Fibroblast of lung (primary cell): ENCODE results near the gene XRCC4. TPM values are rescaled to one million over a fixed set of nuclear protein-coding genes. Genes with fewer than 3 reads are reported as not detected.
A peak's percentile ranks its signal among the peaks of the same experiment; 100 is the strongest.

ENCODE experiments used
- DNase-seq, 2 donors: peaks; one replicate each; pipeline versions ENCODE4 v3.0.0 to v3.0.0-alpha.2; 2010; ENCODE audit warnings: low read depth in 2 of 2
- H2AFZ ChIP-seq: 2 replicates; pipeline ENCODE4 v1.5.1; 2012; ENCODE audit warnings: low read length, control low read depth, inconsistent platforms
- H3K27ac ChIP-seq: 2 replicates; pipeline ENCODE4 v1.5.1; 2011; ENCODE audit warnings: low read length, control low read depth; ENCODE audit not compliant: insufficient read depth
- H3K27me3 ChIP-seq: 2 replicates; pipeline ENCODE4 v1.5.1; 2011; ENCODE audit warnings: mild to moderate bottlenecking, low read length; ENCODE audit not compliant: control insufficient read depth, insufficient read depth
- H3K36me3 ChIP-seq: 2 replicates; pipeline ENCODE4 v1.5.1; 2011; ENCODE audit warnings: low read length; ENCODE audit not compliant: control insufficient read depth, insufficient read depth
- H3K4me1 ChIP-seq: 2 replicates; pipeline ENCODE4 v1.5.1; 2011; ENCODE audit warnings: low read length; ENCODE audit not compliant: control insufficient read depth, insufficient read depth; ENCODE audit errors: extremely low read depth
- H3K4me2 ChIP-seq: 2 replicates; pipeline ENCODE4 v1.5.1; 2011; ENCODE audit warnings: low read length, control low read depth; ENCODE audit not compliant: insufficient read depth; ENCODE audit errors: extremely low read depth
- H3K4me3 ChIP-seq, 4 experiments: fragments of 200-600 bp in 1 of 4; sonication (generic) in 1 of 4; replicated peaks in 1 of 4; 2 replicates each; pipeline ENCODE4 v1.5.1; 2011 to 2016; ENCODE audit warnings: low read length in 4 of 4, low read depth in 3 of 4, mild to moderate bottlenecking in 3 of 4, control low read depth in 2 of 4, inconsistent platforms in 1 of 4, mixed read lengths in 1 of 4; ENCODE audit not compliant: insufficient read depth in 1 of 4; ENCODE audit errors: control extremely low read depth in 1 of 4
- H3K79me2 ChIP-seq: 2 replicates; pipeline ENCODE4 v1.5.1; 2012; ENCODE audit warnings: mild to moderate bottlenecking, low read length, inconsistent platforms; ENCODE audit not compliant: control insufficient read depth, insufficient read depth
- H3K9ac ChIP-seq: 2 replicates; pipeline ENCODE4 v1.5.1; 2011; ENCODE audit warnings: mild to moderate bottlenecking, low read length, control low read depth; ENCODE audit not compliant: insufficient read depth
- H3K9me3 ChIP-seq: 2 replicates; pipeline ENCODE4 v1.5.1; 2012; ENCODE audit warnings: low read depth, low read length; ENCODE audit not compliant: control insufficient read depth, insufficient read depth
- H4K20me1 ChIP-seq: 2 replicates; pipeline ENCODE4 v1.5.1; 2011; ENCODE audit warnings: low read length; ENCODE audit not compliant: control insufficient read depth, insufficient read depth; ENCODE audit errors: extremely low read depth
- CTCF ChIP-seq, 2 donors: IDR thresholded peaks in 1 of 2; conservative IDR thresholded peaks in 1 of 2; 1 replicate in 1 of 2; 2 replicates in 1 of 2; pipeline ENCODE4 v1.5.1; 2011 to 2012; ENCODE audit warnings: low read length in 2 of 2, control low read depth in 1 of 2, inconsistent platforms in 1 of 2, low read depth in 1 of 2, mild to moderate bottlenecking in 1 of 2
- EZH2 ChIP-seq: IDR thresholded peaks from 2 replicates; pipeline ENCODE4 v1.5.1; 2012; ENCODE audit warnings: low read length, control low read depth, mild to moderate bottlenecking; ENCODE audit errors: missing control alignments
- polyA plus RNA-seq, 2 donors: library from polyadenylated mRNA; depleted of rRNA in 1 of 2; stranded (reverse) in 1 of 2; unstranded in 1 of 2; fragments of >200 nt; gene quantifications; 2 replicates each; pipeline ENCODE4 v1.2.1, GENCODE V29; 2011 to 2012; ENCODE audit warnings: missing spikeins in 1 of 2
- total RNA-seq: library from RNA; depleted of rRNA; stranded (reverse); fragments of >200 nt; gene quantifications from 2 replicates; pipeline ENCODE4 v1.2.1, GENCODE V29; 2014

XRCC4 gene
- total and polyA plus RNA-seq, 2 donors (not counting 1 experiment from before 2014, with no cell fraction given) = 7.5 to 7.6 TPM

DNA sequence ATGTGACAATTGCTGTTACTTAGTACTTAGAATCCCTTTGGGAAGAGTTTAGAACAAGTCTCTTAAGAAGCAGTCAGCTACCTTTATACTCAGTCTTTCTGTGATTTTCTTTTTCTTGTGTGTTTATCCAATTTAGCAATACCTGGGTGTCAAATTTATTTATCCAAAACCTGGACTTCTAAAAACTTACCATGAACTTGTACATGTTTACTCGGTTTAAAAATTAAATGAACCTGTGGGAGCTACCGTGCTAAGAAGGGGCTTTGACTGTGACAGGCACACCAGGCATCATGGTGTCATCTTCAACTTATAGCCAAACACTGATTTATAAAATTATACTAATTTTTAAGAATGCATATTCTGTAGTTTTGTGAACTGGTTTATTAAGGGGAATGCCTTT, 96.5 kb downstream of the XRCC4 start:
- no peaks in the 10 kb centered on the region for H3K9me3 ChIP-seq
- H3K79me2 ChIP-seq = no peaks in the 10 kb centered on the region
- no peaks in the 10 kb centered on the region for H3K4me1 ChIP-seq
- TF ChIP-seq EZH2 (no peak), CTCF (conservative IDR thresholded peaks at IDR 0.05 in 1 of 2, IDR thresholded peaks at IDR 0.05 in 1 of 2; ENCODE audit: low read depth in 1 of 2, low read length in 2 of 2) (no peak)
- DNase-seq = no peak
- H3K27me3 ChIP-seq = no peaks in the 10 kb centered on the region
- no peak overlapping the region for H2AFZ ChIP-seq
- H3K36me3 ChIP-seq = no peaks in the 10 kb centered on the region
- no peak overlapping the region for H3K4me2 ChIP-seq
- no peaks in the 10 kb centered on the region for H4K20me1 ChIP-seq
- H3K9ac ChIP-seq = no peak overlapping the region
- no peak overlapping the region for H3K27ac ChIP-seq
- H3K4me3 ChIP-seq = no peak overlapping the region

DNA sequence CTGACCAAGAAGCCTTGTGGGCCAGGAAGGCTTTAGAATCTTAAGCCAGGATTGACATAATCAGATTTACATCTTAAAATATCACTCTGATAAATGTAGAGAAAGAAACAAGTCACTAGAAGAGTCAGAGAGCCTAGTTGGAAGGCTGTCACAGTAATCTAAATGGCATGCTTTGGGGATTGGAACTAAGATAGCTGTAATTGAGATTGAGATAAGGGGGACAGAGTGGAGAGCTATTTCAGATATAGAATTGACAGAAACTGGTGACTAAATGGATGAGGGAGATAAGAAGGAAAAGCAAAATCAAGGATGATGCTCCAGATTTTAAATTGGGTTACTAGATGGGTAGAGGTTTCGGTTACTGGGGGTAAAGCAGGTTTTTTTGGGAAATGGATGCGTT, 100.5 kb downstream of the XRCC4 start:
- TF ChIP-seq CTCF (conservative IDR thresholded peaks at IDR 0.05 in 1 of 2, IDR thresholded peaks at IDR 0.05 in 1 of 2; ENCODE audit: low read depth in 1 of 2, low read length in 2 of 2) (no peak), EZH2 (no peak)
- Histone ChIP-seq H3K27ac (no peak overlapping the region), H3K4me1 (no peaks in the 10 kb centered on the region), H3K9ac (no peak overlapping the region), H3K9me3 (no peaks in the 10 kb centered on the region), H3K4me2 (no peak overlapping the region), H3K27me3 (no peaks in the 10 kb centered on the region), H3K79me2 (no peaks in the 10 kb centered on the region), H4K20me1 (no peaks in the 10 kb centered on the region), H3K36me3 (no peaks in the 10 kb centered on the region), H3K4me3 (no peak overlapping the region), H2AFZ (no peak overlapping the region)
- DNase-seq = no peak

DNA sequence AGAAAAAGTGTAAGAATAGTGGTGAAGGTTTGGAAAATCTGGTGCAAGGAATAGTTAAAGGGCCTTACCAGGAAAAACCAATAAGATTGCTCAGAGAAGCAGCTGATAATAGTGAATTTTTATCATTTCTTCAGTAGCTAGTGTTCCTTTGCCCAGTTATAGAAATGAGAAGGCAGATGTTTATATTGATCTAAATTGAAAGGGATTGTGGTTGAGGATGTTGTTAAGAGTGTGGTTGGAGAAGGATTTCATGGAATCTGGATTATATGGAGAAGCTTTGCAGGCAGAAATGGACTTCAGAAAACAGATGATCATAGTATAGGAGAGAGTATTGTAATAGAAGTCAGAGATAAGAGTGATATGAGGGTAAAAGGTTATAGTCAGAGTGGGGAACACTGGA, 102.6 kb downstream of the XRCC4 start:
- no peak overlapping the region for H3K9ac ChIP-seq
- H3K9me3 ChIP-seq = no peaks in the 10 kb centered on the region
- H3K27me3 ChIP-seq = no peaks in the 10 kb centered on the region
- TF ChIP-seq EZH2 = no peak
- TF ChIP-seq CTCF (conservative IDR thresholded peaks at IDR 0.05 in 1 of 2, IDR thresholded peaks at IDR 0.05 in 1 of 2; ENCODE audit: low read depth in 1 of 2, low read length in 2 of 2) = no peak
- H3K4me1 ChIP-seq = no peaks in the 10 kb centered on the region
- H3K36me3 ChIP-seq = no peaks in the 10 kb centered on the region
- DNase-seq = peak; percentile 54 to 74
- no peak overlapping the region for H3K4me3 ChIP-seq
- H3K4me2 ChIP-seq = no peak overlapping the region
- H2AFZ ChIP-seq = no peak overlapping the region
- H4K20me1 ChIP-seq = no peaks in the 10 kb centered on the region
- H3K27ac ChIP-seq = no peak overlapping the region
- no peaks in the 10 kb centered on the region for H3K79me2 ChIP-seq
